ENCODE measurements around the gene MYH9.
A peak's percentile ranks its signal among the peaks of the same experiment; 100 is the strongest.
"Not testable (repeated sequence)": the region's sequence is repeated elsewhere in the genome, so short reads cannot be mapped to it uniquely, and the experiment has no call there.

The MYH9 gene

DNA sequence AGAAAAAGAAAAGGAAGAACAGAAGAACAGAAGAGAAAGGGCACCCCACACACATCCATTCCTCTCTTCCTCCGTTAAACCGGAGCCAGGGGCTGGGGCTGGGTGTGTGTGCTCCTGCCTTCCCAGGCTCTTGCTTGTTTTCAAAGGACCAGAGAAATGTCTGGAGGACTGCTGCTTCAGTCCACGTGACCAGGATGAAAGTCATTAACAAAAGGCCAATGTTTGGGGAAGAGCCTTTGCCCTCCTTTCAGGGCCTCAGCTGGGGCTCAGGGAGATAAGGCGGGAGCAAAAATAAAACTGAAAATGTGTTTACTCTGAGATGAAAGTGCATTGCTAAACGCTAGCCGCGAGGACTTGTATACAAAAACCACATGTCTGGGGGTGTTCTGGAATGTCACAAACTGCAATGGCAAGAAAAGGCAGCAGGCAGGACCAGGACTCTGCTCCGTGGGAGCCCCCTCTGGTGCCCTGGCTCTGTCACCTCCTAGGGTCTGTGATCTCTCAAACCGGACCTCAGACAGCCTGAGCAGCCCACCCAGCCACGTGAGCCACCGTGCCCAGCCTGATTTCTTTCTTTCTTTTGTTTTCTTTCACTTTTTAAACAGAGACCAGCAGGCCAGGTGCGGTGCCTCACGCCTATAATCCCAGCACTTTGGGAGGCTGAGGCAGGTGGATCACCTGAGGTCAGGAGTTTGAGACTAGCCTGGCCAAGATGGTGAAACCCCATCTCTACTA, 31.6 kb upstream of the MYH9 start:
- peak; percentile 74 for DNase-seq (ENCODE audit: extremely low read depth, low read depth)
- TF ChIP-seq CTCF (IDR thresholded peaks at IDR 0.05; ENCODE audit: low read depth, low read length) = no peak

GRCh38 chr22:36417281-36417686, 29.5 kb upstream of the MYH9 start:
- DNase-seq (ENCODE audit: extremely low read depth, low read depth) = no peak
- TF ChIP-seq CTCF (IDR thresholded peaks at IDR 0.05; ENCODE audit: low read depth, low read length) = no peak

GRCh38 chr22:36415415-36416168, 27.8 kb upstream of the MYH9 start:
- TF ChIP-seq CTCF (IDR thresholded peaks at IDR 0.05; ENCODE audit: low read depth, low read length) = no peak
- no peak for DNase-seq (ENCODE audit: extremely low read depth, low read depth)

GRCh38 chr22:36413022-36413775, 25.4 kb upstream of the MYH9 start:
- no peak for DNase-seq (ENCODE audit: extremely low read depth, low read depth)

GRCh38 chr22:36411589-36412258, 24.0 kb upstream of the MYH9 start:
- DNase-seq (ENCODE audit: extremely low read depth, low read depth) = no peak
- TF ChIP-seq CTCF (IDR thresholded peaks at IDR 0.05; ENCODE audit: low read depth, low read length) = no peak

More at GRCh38 chr22:36413022-36413775, 25.4 kb upstream of the MYH9 start:
- no peak for TF ChIP-seq CTCF (IDR thresholded peaks at IDR 0.05; ENCODE audit: low read depth, low read length)

DNA sequence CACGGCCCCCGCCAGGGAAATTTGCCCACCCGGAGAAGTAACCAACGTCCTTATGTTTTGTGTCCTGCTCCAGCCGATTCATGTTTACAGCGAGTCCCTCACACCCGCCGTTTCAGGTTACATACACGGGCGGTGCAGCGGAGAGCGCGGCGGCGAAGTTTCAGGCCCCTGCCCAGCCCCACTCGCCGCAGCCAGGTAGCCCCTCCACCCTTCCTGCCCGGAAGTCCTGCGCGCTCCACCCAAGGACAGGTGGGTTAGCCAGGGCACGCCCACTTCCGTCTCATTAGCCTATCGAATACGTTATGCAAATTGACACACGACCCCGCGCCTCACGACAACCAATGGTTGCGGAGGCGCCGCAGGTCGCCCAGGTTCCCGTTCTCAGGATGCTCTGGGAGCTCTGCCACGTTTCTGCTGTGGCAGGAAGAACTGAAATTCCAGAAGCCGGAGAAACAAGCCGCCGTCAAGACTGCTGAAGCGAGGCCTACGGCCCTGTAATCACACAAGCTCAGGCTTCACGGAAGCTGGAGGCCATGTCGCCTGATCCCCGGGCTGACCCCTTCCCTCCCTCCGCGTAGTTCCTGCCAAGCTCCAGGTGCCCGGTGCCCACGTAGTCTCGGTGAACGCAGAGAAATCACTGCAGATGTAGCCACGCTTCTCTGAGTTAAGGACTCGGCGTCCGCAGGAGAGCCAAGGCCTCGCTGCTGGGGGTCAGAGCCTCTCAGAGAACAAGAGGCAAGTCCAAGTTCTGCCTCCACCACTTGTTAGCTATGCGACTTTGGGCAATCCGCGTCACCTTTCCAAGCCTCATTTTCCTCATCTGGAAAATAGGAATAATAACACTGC, 22.4 kb upstream of the MYH9 start:
- no peak for DNase-seq (ENCODE audit: extremely low read depth, low read depth)
- no peak for TF ChIP-seq CTCF (IDR thresholded peaks at IDR 0.05; ENCODE audit: low read depth, low read length)

DNA sequence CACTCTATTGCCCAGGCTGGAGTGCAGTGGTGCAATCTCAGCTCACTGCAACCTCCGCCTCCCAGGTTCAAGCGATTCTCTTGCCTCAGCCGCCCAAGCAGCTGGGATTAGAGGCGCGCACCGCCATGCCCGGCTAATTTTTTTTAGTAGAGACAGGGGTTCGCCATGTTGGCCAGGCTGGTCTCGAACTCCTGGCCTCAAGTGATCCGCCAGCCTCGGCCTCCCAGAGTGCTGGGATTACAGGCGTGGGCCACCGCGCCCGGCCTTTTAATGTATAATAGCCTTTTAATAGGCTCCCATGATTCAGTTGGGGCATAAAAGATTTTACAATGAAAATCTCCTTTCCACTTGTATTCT, 21.8 kb upstream of the MYH9 start:
- not testable (repeated sequence) for DNase-seq (ENCODE audit: extremely low read depth, low read depth)
